ENCODE data around the gene HMX3.

GRCh38 chr10:123093489-123093888 lies 42.3 kb upstream of the HMX3 start:
- TF ChIP-seq, protein P1, sequence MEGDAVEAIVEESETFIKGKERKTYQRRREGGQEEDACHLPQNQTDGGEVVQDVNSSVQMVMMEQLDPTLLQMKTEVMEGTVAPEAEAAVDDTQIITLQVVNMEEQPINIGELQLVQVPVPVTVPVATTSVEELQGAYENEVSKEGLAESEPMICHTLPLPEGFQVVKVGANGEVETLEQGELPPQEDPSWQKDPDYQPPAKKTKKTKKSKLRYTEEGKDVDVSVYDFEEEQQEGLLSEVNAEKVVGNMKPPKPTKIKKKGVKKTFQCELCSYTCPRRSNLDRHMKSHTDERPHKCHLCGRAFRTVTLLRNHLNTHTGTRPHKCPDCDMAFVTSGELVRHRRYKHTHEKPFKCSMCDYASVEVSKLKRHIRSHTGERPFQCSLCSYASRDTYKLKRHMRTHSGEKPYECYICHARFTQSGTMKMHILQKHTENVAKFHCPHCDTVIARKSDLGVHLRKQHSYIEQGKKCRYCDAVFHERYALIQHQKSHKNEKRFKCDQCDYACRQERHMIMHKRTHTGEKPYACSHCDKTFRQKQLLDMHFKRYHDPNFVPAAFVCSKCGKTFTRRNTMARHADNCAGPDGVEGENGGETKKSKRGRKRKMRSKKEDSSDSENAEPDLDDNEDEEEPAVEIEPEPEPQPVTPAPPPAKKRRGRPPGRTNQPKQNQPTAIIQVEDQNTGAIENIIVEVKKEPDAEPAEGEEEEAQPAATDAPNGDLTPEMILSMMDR (IDR thresholded peaks at IDR 0.05; ENCODE audit: low read length) = no peak
- TF ChIP-seq EZH2 (optimal IDR thresholded peaks at IDR 0.05; ENCODE audit: low read depth, low read length) = no peak

Data from MM.1S (cell line).